Pancreas (tissue), 10 donors: ENCODE data around the gene ZDHHC11B. TPM values are rescaled to one million over a fixed set of nuclear protein-coding genes. Genes with fewer than 3 reads are reported as not detected.
"Not testable (repeated sequence)": the region's sequence is repeated elsewhere in the genome, so short reads cannot be mapped to it uniquely, and the experiment has no call there.

Source experiments
- ATAC-seq, 4 donors: fragments of 200-7000 bp; cut with Tn5 transposase; one replicate each; pipeline versions ENCODE4 v1.8.0 to v1.9.1; 2020; ENCODE audit warnings: mild to moderate bottlenecking in 4 of 4, moderate library complexity in 4 of 4
- DNase-seq, 6 donors: peaks; one replicate each; pipeline ENCODE4 v3.0.0-alpha.2; 2020
- FAIRE-seq: peaks from 2 replicates; lab custom pipeline; 2012; peaks lifted over from hg19 to GRCh38; lab: Jason Lieb, UNC
- H3K27ac ChIP-seq, 4 donors: fragments of 200-600 bp; sonication (generic); 1 replicate in 3 of 4; 2 replicates in 1 of 4; pipeline versions ENCODE4 v1.5.0 to v1.8.0; 2020
- H3K27me3 ChIP-seq, 4 donors: fragments of 200-600 bp; one replicate each; pipeline ENCODE4 v1.8.0; 2021
- H3K36me3 ChIP-seq, 3 donors: fragments of 200-600 bp; sonication (generic) in 1 of 3; one replicate each; pipeline versions ENCODE4 v1.5.0 to v1.8.0; 2020 to 2021
- H3K4me1 ChIP-seq, 3 donors: fragments of 200-600 bp; one replicate each; pipeline ENCODE4 v1.8.0; 2021
- H3K4me3 ChIP-seq, 4 donors: fragments of 200-600 bp; sonication (generic) in 2 of 4; one replicate each; pipeline versions ENCODE4 v1.5.0 to v1.8.0; 2020 to 2021
- H3K9me3 ChIP-seq, 4 donors: fragments of 200-600 bp; one replicate each; pipeline ENCODE4 v1.8.0; 2021
- WGBS, 2 donors: extraction: QIAGEN DNeasy Blood & Tissue Kit; methylation state at CpG; one replicate each; pipeline ENCODE4 v1.1.7; 2013; 5-methylcytosine and 5-hydroxymethylcytosine counted together
- intact Hi-C, 3 donors: fragments of 100-400 bp; cut with DNase I; formaldehyde crosslinking; loops; one replicate each; pipeline versions ENCODE4 v1.11.1 to v1.14.2; 2022
- polyA plus RNA-seq, 2 donors: library from polyadenylated mRNA; stranded (reverse); fragments of 200-250 nt; gene quantifications; one replicate each; pipeline ENCODE4 v1.2.3, GENCODE V29; 2013
- total RNA-seq, 6 donors: library from RNA; stranded (reverse); fragmentation: NEBNext Ultra II Directional in 4 of 6; extraction: Animal tissue kit (Norgen Biotek cat#: 25700) in 4 of 6; gene quantifications; one replicate each; pipeline versions ENCODE4 v1.2.1 to v1.2.4, GENCODE V29; 2021 to 2023
- TF ChIP-seq, protein P1 (sequence below), 4 donors: fragments of 200-600 bp; sonication (generic) in 3 of 4; IDR thresholded peaks; one replicate each; pipeline versions ENCODE4 v1.5.0 to v1.8.0; 2021; ENCODE audit warnings: antibody characterized with exemption in 4 of 4
- donor health status: healthy with polysubstance abuse.
- donor health status: DM: no; HTN: no; CAD: no; lungs with moderate emphysema.
- donor health status: DM: no; HTN: no; CAD: no.
- donor health status: control.
- donor health status: control.
- donor health status: Bipolar disorder and iron deficiency.
- donor health status: DM: yes; HTN: yes; CAD: no.
- donor health status: DM: no; HTN: no; CAD: no.
- donor health status: DM: no; HTN: no; CAD: no.
- donor health status: DM: yes; HTN: yes; CAD: no.

The ZDHHC11B gene
- total and polyA plus RNA-seq, 8 donors = 2.8 to 19.9 (median 6.2) TPM

DNA sequence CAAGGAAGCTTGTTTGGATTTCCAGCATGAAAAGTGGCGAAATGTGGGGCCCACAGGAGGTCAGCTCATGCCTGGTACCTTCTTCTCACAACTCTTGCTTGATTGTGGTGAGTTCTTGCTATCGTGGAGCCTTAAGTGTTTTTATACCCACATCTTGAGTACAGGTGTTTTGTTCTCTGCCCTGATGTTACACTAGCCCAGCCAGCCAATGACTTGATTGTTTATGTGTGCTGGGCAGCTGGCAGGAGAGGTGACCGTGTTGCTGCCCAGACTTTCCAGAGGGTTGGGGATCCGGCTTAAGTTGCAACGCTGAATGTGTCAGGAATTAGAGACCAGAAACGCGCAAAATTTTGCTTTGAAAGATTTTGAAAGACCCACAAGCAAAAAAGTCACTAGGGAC is 67.4 kb downstream of the ZDHHC11B start:
- TF ChIP-seq, protein P1, sequence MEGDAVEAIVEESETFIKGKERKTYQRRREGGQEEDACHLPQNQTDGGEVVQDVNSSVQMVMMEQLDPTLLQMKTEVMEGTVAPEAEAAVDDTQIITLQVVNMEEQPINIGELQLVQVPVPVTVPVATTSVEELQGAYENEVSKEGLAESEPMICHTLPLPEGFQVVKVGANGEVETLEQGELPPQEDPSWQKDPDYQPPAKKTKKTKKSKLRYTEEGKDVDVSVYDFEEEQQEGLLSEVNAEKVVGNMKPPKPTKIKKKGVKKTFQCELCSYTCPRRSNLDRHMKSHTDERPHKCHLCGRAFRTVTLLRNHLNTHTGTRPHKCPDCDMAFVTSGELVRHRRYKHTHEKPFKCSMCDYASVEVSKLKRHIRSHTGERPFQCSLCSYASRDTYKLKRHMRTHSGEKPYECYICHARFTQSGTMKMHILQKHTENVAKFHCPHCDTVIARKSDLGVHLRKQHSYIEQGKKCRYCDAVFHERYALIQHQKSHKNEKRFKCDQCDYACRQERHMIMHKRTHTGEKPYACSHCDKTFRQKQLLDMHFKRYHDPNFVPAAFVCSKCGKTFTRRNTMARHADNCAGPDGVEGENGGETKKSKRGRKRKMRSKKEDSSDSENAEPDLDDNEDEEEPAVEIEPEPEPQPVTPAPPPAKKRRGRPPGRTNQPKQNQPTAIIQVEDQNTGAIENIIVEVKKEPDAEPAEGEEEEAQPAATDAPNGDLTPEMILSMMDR (IDR thresholded peaks at IDR 0.05) = no peak
- Histone ChIP-seq H3K4me1 (peaks cover 0 to 10% (median 0%) of the 10 kb centered on the region in 3 donors), H3K9me3 (peaks cover 0 to 3% (median 0%) of the 10 kb centered on the region in 4 donors), H3K36me3 (no peaks in the 10 kb centered on the region), H3K27ac (peak overlapping the region in 1 of 4 donors; percentile 12), H3K27me3 (no peaks in the 10 kb centered on the region), H3K4me3 (no peak overlapping the region)
- no peak for FAIRE-seq
- ATAC-seq = peak in 3 of 4 donors; percentile 14 to 19 (median 18)
- intact Hi-C loops = no loop called here
- no peak for DNase-seq
- 49 to 74% methylated on average over 6 to 7 of the region's 7 CpGs for WGBS, 2 donors

DNA sequence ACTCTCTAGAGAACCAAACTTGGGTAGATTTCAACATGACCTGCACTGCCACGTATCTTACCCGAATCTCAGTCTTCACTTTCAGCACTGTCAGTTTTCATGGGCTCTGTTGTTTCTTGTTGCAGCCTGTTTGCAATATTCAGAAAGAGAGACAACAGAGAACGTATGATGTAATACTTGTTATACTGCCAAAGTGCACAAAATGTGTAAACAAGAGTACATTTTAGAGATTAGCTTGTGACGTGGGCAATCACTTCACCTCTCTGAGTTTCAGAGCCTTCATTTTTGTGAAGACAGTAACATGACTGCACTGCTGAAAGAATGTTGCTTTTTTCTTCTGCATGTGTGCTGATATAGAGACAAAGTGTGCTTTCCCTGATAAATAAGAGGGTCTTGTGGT is 67.8 kb downstream of the ZDHHC11B start:
- H3K27ac ChIP-seq = peak overlapping the region in 1 of 4 donors; percentile 12
- H3K36me3 ChIP-seq, intact Hi-C loops, H3K27me3 ChIP-seq, FAIRE-seq, H3K4me1 ChIP-seq, H3K4me3 ChIP-seq, H3K9me3 ChIP-seq: not testable (repeated sequence)
- 18 to 23% methylated on average over 4 of the region's 4 CpGs for WGBS, 2 donors
- ATAC-seq = peak; percentile 92 to 97 (median 94)
- DNase-seq = peak in 1 of 6 donors; percentile 22

DNA sequence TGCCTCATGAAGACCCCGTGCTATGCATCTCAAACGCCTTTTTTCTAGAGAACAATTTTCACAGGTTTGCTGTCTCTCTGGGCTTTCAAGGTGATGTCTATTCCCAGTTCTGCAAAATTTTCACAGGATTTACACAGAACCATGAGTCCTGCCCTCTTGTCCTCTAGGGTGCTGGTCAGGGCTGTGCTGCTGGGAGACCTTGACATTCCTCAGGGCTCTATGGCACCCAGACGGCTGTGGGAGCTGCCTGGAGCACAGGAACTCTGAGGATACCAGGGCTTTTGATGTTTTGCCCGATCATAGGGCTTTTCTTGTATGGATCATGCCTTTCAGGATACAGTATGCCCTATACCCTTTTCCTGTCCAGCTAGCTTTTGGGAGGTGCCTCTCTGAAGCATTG is 68.9 kb downstream of the ZDHHC11B start:
- H3K9me3 ChIP-seq, H3K4me1 ChIP-seq, H3K27ac ChIP-seq, H3K4me3 ChIP-seq, H3K27me3 ChIP-seq, intact Hi-C loops, DNase-seq, FAIRE-seq, H3K36me3 ChIP-seq, ATAC-seq: not testable (repeated sequence)
- 85 to 86% methylated on average over 4 of the region's 4 CpGs for WGBS, 2 donors

DNA sequence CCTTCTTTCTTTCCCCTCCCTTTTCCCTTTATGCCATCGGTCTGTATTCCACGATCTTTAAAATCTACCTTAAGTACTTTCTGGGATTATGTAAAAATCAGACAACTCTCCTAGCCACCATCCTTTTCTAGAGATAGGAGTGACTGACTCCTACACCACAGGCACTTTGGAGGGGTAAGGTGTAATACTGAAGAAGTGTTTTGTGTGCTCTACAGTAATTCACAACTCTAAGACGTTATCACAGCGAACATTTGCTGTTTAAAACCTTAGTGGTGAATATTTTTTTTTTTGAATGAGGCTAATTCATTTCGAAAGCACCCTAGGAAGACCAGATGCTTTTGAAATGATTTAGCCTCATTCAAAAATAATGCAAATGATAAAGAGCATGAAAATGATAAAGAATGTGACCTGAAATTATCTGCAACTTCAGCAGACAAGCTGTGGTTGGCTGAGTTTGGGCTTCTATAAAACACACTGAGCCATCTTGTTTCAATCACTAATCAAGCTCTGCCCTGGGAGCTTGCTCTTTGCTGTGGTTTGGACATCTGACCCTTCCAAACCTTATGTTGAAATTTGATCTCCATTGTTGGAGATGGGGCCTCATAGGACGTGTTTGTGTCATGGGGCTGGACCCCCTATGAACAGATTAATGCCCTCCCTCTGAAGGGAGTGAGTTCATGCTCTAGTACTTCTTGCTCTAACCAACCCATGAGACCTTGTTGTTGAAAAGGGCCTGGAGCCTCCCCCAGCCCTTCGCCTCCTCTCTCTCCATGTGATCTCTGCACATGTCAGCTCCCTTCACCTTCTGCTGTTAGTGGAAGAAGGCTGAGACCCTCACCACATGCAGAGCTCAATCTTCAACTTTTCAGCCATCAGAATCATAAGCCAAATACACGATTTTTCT is 70.1 kb downstream of the ZDHHC11B start:
- not testable (repeated sequence) for H3K27ac ChIP-seq, H3K27me3 ChIP-seq, DNase-seq, H3K36me3 ChIP-seq, ATAC-seq, FAIRE-seq, H3K9me3 ChIP-seq, H3K4me3 ChIP-seq, H3K4me1 ChIP-seq
- 56 to 81% methylated on average over 5 to 7 of the region's 8 CpGs for WGBS, 2 donors
- intact Hi-C loops = loop anchor here in 1 of 3 donors (5.0 kb wide), 1 partner anchor 83 kb away; no protein-coding TSS in a partner anchor

DNA sequence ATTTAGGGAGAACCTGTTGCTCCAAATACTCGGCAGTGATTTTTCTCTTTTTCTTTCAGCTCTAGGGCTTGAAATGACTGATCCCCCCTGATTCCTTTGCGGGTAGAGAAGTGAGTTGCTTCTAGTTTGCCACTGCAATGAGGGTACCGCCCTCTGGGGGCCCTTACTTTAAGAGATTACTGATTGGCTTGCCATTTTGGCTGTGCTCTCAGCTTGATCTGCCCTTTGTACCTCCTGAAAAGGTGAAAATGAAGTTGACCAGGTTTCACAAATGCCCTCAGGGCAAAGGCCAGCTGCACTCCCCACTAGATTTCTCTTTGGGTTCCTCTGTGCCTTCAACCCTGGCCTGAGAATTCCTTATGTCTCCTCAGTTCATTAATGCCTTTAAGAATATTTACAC is 70.8 kb downstream of the ZDHHC11B start:
- not testable (repeated sequence) for H3K27ac ChIP-seq, H3K4me1 ChIP-seq, H3K27me3 ChIP-seq, ATAC-seq, H3K4me3 ChIP-seq, FAIRE-seq, DNase-seq, H3K36me3 ChIP-seq, H3K9me3 ChIP-seq
- 91 to 93% methylated on average over 1 to 2 of the region's 3 CpGs for WGBS, 2 donors
- intact Hi-C loops = loop anchor here in 1 of 3 donors (5.0 kb wide), 1 partner anchor 84 kb away; no protein-coding TSS in a partner anchor

DNA sequence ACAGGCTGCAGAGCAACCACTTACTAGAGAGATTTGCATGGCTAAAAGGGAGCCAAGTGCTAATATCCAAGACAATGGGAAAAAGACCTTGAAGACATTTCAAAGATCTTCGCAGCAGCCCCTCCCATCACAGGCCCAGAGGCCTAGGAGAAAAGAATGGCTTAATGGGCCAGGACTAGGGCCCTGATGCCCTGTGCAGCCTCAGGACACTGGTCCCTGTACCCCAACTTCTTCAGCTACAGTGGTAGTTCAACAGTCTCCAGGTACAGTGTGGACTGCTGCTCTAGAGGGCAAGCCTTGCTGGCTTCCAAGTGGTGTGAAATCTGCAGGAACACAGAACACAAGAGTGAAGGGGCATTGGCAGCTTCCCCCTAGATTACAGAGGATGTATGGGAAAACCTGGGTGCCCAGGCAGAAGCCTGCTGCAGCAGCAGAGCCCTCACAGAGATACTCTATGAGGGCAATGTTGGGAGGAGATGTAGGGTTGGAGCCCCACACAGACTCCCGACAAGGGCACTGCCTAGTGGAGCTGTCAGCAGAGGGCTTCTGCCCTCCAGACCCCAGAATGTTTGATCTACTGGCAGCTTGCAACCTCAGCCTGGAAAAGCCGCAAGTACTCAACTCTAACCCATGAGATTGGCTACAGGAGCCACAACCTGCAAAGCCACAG is 75.5 kb downstream of the ZDHHC11B start:
- not testable (repeated sequence) for FAIRE-seq
- WGBS, 2 donors = 86 to 98% methylated on average over 1 to 3 of the region's 3 CpGs

DNA sequence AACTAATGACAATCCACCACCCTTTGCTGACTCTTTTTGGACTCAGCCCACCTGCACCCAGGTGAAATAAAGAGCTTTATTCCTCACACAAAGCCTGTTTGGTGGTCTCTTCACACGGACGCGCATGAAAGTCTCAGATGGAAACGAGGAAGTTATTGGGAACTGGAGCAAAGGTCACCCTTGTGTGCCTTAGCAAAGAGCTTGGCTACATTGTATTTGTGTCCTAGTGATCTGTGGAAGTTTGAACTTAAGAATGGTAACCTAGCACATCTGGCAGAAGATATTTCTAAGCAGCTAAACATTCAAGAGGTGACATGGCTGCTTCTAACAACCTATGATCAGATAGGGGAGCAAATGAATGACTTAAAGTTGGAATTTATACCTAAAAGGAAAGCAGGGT is 76.2 kb downstream of the ZDHHC11B start:
- intact Hi-C loops = loop anchor here in 1 of 3 donors (10.0 kb wide), 1 partner anchor 56 kb away; no protein-coding TSS in a partner anchor
- H3K9me3 ChIP-seq, H3K4me3 ChIP-seq, H3K36me3 ChIP-seq, H3K27ac ChIP-seq, H3K27me3 ChIP-seq, DNase-seq, FAIRE-seq, H3K4me1 ChIP-seq, ATAC-seq: not testable (repeated sequence)
- 89 to 90% methylated on average over 4 of the region's 4 CpGs for WGBS, 2 donors

More for the DNA sequence above, 75.5 kb downstream of the ZDHHC11B start:
- not testable (repeated sequence) for H3K9me3 ChIP-seq, H3K36me3 ChIP-seq, H3K27me3 ChIP-seq, DNase-seq, ATAC-seq, H3K4me1 ChIP-seq, H3K4me3 ChIP-seq, H3K27ac ChIP-seq
- intact Hi-C loops = loop anchor here in 1 of 3 donors (10.0 kb wide), 1 partner anchor 56 kb away; no protein-coding TSS in a partner anchor

DNA sequence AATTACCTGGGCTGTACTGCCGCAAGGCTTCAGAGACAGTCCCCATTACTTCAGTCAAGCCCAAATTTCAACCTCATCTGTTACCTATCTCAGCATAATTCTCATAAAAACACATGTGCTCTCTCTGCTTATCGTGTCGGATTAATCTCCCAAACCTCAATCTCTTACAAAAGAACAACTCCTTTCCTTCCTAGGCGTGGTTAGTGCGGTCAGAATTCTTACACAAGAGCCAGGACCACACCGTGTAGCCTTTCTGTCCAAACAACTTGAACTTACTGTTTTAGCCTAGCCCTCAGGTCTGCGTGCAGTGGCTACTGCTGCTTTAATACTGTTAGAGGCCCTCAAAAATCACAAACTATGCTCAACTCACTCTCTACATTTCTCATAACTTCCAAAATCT is 78.4 kb downstream of the ZDHHC11B start:
- intact Hi-C loops = loop anchor here in 1 of 3 donors (10.0 kb wide), 1 partner anchor 59 kb away; no protein-coding TSS in a partner anchor
- not testable (repeated sequence) for H3K27ac ChIP-seq, H3K36me3 ChIP-seq, DNase-seq, H3K27me3 ChIP-seq, FAIRE-seq, ATAC-seq, H3K4me3 ChIP-seq, H3K4me1 ChIP-seq, H3K9me3 ChIP-seq
- 85 to 92% methylated on average over 7 of the region's 7 CpGs for WGBS, 2 donors

DNA sequence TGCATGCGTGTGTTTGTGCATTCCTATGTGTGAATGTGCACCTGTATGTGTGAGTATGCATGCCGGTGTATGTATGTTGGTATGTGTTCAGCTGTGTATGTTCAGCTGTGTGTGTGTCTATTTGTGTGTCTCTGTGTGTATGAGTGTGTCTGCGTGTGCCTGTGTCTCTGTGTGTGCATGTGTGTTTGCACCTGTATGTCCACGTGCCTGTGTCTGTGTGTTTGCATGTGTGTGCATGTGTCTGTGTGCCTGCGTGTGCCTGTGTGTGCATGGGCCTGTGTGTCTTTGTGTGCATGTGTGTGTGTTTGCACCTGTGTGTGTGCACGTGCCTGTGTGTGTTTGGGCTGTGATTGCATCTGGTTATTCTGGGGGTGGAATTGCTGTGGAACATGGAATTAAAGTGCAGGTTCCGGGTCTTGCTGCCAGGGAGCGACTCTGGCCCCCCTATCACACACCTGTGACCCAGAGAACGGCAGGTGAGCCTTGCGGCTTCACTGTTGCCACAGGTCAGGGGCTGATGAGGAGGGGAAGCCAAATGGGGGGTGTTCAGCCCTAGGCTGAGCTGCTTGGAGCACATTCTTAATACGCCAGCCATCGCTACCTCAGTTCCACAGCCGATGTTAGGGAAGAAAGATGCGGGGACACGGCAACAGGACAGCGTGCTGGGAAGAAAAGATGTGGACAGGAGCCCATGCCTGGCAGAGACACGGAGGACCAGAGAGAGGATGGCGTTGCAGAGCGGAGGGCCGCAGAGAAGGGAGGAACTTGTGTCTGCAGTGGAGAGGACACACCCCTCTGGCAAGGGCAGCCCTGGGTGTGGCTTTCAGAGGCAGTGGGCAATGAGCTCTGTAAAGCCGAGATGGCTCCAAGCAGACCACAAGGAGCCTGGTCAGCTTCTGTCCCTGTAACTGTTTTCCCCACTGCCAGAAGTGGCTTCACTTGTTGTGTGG is 87.5 kb downstream of the ZDHHC11B start:
- H3K36me3 ChIP-seq, H3K4me1 ChIP-seq, H3K9me3 ChIP-seq, ATAC-seq, H3K27ac ChIP-seq, FAIRE-seq, intact Hi-C loops, H3K4me3 ChIP-seq, H3K27me3 ChIP-seq: not testable (repeated sequence)
- WGBS, 2 donors = 85 to 91% methylated on average over 12 to 18 of the region's 21 CpGs
- DNase-seq = peak in 1 of 6 donors; percentile 40

DNA sequence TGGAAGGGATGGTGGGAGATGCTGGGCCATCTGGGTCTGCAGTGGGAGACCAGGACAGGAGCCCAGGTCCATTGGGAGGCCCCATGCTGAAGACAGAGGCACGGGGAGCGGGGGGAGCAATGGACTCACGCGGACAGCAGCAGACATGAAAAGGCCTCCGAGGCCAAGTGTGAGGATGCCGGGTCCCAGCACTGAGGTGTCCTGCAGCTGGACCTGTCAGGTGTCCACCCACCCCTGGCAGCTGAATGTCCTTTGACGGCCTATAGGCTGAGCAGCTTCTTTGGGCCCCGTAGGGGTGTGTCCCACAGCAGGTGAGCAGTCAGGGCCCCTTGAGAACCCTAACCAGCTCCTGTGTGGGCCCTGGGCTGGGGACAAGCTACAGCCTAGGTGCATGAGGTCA is 88.3 kb downstream of the ZDHHC11B start:
- FAIRE-seq, H3K27me3 ChIP-seq, H3K9me3 ChIP-seq, intact Hi-C loops, ATAC-seq, H3K27ac ChIP-seq, H3K36me3 ChIP-seq, H3K4me3 ChIP-seq, H3K4me1 ChIP-seq: not testable (repeated sequence)
- DNase-seq = peak in 1 of 6 donors; percentile 27
- WGBS, 2 donors = 86 to 100% methylated on average over 1 to 6 of the region's 8 CpGs
